Inferior parietal cortex (tissue), 1 donor: ENCODE data around the gene ATP13A2.

Experiments
- DNase-seq: peaks from one replicate; pipeline ENCODE4 v3.0.0-alpha.2; 2016; ENCODE audit errors: extremely low spot score

Gene ATP13A2

GRCh38 chr1:17011439-17012307, at the start of gene ATP13A2:
TSS of gene ATP13A2 (minus strand) at chr1:17011928. CDS start at chr1:17011738, 190 bp downstream.
- peak; percentile 85 for DNase-seq

DNA sequence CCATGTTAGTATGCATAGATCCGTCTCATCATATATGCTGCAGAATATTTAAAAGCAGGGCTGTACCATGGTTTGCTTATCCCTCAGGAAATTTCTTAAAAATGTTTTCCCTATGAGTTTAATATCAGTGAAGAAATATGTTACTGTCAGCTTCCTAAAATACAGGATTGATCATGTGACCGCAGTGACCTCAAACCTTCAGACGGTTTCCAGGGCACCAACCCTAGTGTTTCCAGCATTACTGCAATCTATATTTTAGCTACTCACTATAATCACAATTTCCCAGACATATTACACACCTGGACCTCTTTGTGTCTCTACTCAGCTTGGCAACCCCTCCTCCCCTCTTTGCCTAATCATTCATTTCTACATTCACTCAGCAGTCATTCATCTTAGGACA, 49.8 kb upstream of the ATP13A2 start:
- DNase-seq: no peak

DNA sequence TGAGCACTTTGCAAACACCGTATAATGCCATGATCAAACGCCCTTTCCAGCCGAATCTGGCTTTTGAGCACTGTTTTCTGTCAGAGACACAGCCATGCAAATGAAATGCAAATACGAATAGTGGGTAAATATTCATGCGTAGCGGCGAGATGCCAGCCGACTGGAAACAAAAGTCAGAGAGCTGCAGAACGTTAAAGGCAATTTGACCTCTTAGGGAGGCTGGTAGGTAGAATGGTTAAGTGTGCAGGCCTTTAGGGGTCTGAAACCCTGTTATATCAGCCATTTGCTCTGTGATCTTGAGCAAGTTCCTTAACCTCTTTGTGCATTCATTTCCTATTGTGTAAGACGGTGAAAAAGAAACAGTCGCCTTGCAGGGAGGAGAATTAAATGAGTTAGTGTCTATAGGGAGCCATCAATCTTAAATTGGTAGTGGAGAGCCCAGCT, 48.6 kb upstream of the ATP13A2 start:
- no peak for DNase-seq

DNA sequence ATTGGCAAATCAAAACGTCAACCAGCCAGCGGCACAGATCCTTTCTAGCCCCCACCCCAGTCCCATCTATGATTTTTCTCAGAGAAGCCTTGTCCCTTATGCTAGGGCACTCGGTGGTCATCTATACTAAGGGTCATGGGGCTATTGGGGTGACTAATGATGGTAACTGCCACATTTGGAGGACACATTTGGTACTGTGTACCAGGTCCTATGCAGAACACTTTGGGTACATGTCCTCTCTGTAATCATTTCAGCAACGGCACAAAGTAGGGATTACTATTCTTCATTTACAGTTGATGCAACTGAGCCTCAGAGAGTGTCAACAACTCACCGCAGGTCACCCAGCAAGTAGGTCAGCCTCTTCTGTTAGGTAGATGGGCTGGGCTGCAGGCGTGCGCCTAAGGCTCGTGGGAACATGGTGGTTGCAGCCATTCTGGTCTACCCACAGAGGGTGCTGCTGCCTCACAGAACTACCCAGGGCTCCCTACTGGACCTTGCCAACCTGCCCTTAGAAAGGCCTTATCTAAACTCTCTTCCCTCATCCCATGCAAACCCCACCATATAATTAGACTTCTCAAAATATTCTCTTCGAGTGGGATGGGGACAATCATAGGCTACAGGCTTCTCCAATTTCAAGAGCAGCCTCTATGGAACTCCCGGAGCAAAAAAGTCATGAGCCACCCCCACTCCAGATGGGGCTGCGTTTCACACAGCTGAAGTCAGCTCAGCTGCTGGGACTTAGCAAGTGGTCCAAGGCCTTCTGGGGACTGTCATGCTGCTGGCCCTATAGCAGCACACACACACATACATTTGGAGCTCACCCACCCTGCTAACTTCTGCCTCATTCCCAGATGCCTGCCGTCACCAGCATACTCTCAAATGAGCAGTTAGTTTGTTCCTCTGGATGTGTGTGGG, 47.9 kb upstream of the ATP13A2 start:
- DNase-seq: peak; percentile 81

- no peak for DNase-seq
Measured at GRCh38 chr1:17056551-17056950, 44.8 kb upstream of the ATP13A2 start.

GRCh38 chr1:17055801-17056200, 44.1 kb upstream of the ATP13A2 start:
- DNase-seq: no peak

- DNase-seq: peak; percentile 99
Measured at GRCh38 chr1:17053685-17054410, 42.1 kb upstream of the ATP13A2 start, which contains the start of gene SDHB. TSS of gene SDHB (minus strand) at chr1:17054032. CDS start at chr1:17054019, 13 bp downstream.

- no peak for DNase-seq
Measured at GRCh38 chr1:17053086-17053684, 41.5 kb upstream of the ATP13A2 start.

DNA sequence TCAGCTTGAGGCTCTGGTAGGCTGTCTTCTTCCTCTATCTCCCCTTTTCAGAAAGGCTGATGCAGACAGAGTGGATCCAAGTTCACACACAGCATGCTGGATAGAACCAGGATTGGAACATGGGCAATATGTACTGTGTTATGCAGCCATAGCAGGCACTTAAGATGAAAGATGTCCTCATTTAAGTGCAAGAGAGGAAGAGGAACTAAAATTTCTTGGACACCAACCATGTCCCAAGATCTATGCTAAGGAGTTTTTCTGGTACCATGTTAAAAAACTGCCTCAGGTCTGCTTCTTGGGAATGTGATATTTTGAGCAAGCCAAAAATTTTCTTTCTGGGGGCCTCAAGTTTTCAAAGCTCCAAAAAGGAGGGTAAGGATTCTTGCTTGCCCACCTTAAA, 40.9 kb upstream of the ATP13A2 start:
- no peak for DNase-seq

GRCh38 chr1:17052038-17052437, 40.3 kb upstream of the ATP13A2 start:
- no peak for DNase-seq

- no peak for DNase-seq
Measured at GRCh38 chr1:17047924-17048323, 36.2 kb upstream of the ATP13A2 start.

DNA sequence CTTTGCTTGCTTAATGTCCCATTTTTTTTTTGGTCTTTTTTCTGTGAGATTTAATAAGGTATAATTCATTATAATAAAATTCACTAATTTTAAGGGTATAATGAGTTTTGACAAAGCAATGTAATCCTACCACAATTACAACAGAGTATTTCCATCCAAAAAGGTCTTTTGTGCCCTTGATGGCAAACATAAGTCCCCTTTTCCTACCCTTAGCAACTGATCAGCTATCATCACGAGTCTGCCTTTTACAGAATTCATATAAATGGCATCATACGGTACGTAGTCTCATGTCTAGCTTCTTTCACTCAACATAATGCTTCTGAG, 34.6 kb upstream of the ATP13A2 start:
- no peak for DNase-seq

- DNase-seq: peak; percentile 76
Measured at GRCh38 chr1:17045634-17046333, 34.1 kb upstream of the ATP13A2 start.

GRCh38 chr1:17045150-17045549, 33.4 kb upstream of the ATP13A2 start:
- no peak for DNase-seq

DNA sequence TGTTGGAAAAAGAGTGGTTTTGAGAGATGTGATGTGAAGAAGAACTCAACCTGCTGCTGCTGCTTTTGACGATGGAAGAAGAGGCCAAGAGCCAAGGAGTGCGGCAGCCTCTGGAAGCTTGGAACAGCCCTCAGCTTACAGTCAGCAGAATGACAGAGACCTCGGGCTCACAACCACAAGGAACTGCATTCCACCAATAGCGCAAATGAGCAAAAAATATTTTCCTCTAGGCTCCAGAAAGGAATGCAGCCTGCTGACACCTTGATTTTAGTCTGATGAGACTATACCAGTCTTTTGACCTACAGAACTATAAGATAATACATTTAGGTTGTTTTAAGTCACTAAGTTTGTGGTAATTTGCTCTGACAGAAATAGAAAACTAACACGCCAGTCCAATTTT, 31.9 kb upstream of the ATP13A2 start:
- no peak for DNase-seq

- no peak for DNase-seq
Measured at GRCh38 chr1:17040135-17040534, 28.4 kb upstream of the ATP13A2 start.

- no peak for DNase-seq
Measured at GRCh38 chr1:17039522-17039921, 27.8 kb upstream of the ATP13A2 start.

- no peak for DNase-seq
Measured at GRCh38 chr1:17033481-17033880, 21.8 kb upstream of the ATP13A2 start.

GRCh38 chr1:17032741-17033140, 21.0 kb upstream of the ATP13A2 start:
- DNase-seq: no peak

DNA sequence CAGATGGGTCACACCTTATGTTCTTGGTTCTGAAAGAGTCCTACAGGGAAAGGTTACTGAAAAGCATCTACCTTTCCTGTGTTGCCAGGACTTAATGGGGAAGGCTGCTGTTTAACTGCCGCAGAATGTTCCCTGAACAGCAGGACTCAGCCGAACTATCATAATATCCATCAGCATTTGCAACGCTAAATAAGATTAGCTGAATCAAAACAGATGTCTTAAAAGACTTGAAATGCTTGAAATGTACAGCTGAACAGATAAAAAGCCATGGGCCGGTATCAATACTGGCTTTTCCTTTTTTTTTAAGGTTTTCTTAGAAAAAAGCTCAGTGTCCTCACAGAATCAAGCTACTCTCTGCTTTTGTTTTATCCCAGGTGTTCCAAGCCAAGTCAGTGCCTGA, 19.7 kb upstream of the ATP13A2 start:
- DNase-seq: no peak

- no peak for DNase-seq
Measured at GRCh38 chr1:17030206-17030605, 18.5 kb upstream of the ATP13A2 start.
